HepG2 (cell line): ENCODE measurements around the gene PRKN. TPM values are rescaled to one million over a fixed set of nuclear protein-coding genes. Genes with fewer than 3 reads are reported as not detected.

Source experiments
- ATF7-NPFF ChIP-seq: sonication (generic); formaldehyde crosslinking; IDR thresholded peaks from 2 replicates; pipeline ENCODE4 v1.8.1; 2023; ENCODE audit warnings: mild to moderate bottlenecking, low read depth, missing genetic modification reagents, moderate library complexity
- CBX5 ChIP-seq: sonication (generic); formaldehyde crosslinking; IDR thresholded peaks from 2 replicates; pipeline ENCODE4 v1.4.0; 2020; ENCODE audit warnings: missing genetic modification reagents, borderline replicate concordance
- CTCF ChIP-seq: sonication (generic); formaldehyde crosslinking; IDR thresholded peaks from 2 replicates; pipeline ENCODE4 v1.5.0; 2020; ENCODE audit warnings: mild to moderate bottlenecking, missing genetic modification reagents, moderate library complexity
- FOXA3 ChIP-seq: IDR thresholded peaks from 2 replicates; pipeline ENCODE4 v1.6.1; 2016; ENCODE audit warnings: missing genetic modification reagents, missing compliant biosample characterization
- JUN ChIP-seq: sonication (generic); formaldehyde crosslinking; IDR thresholded peaks from 2 replicates; pipeline ENCODE4 v1.4.0; 2020; ENCODE audit warnings: mild to moderate bottlenecking, missing genetic modification reagents
- KIAA2018 ChIP-seq: sonication (generic); formaldehyde crosslinking; IDR thresholded peaks from 2 replicates; pipeline ENCODE4 v1.5.0; 2020; ENCODE audit warnings: mild to moderate bottlenecking, missing genetic modification reagents, borderline replicate concordance
- MAFK ChIP-seq, 2 experiments: IDR thresholded peaks in 1 of 2; conservative IDR thresholded peaks in 1 of 2; 2 replicates each; pipeline ENCODE4 v1.6.1; 2011; ENCODE audit warnings: improper control_type of control experiment in 2 of 2, low read length in 2 of 2
- MYC ChIP-seq: sonication (generic); formaldehyde crosslinking; IDR thresholded peaks from 2 replicates; pipeline ENCODE4 v1.9.0; 2021; ENCODE audit warnings: missing genetic modification reagents, borderline replicate concordance
- SMAD9 ChIP-seq: sonication (generic); formaldehyde crosslinking; IDR thresholded peaks from 2 replicates; pipeline ENCODE4 v1.5.1; 2020; ENCODE audit warnings: mild to moderate bottlenecking, missing genetic modification reagents
- SOX13 ChIP-seq, 3 experiments: fragments of 450-650 bp in 1 of 3; sonication (generic) in 1 of 3; formaldehyde crosslinking in 1 of 3; IDR thresholded peaks in 2 of 3; conservative IDR thresholded peaks in 1 of 3; 2 replicates each; pipeline versions ENCODE4 v1.5.0 to v1.6.1; 2016 to 2020; ENCODE audit warnings: antibody characterized with exemption in 1 of 3, mild to moderate bottlenecking in 1 of 3, missing compliant biosample characterization in 1 of 3, missing genetic modification reagents in 1 of 3, moderate library complexity in 1 of 3
- ZNF292 ChIP-seq: sonication (generic); formaldehyde crosslinking; IDR thresholded peaks from 2 replicates; pipeline ENCODE4 v1.8.1; 2022; ENCODE audit warnings: mild to moderate bottlenecking, low read depth, missing genetic modification reagents, borderline replicate concordance
- ZNF597 ChIP-seq: sonication (generic); formaldehyde crosslinking; IDR thresholded peaks from 2 replicates; pipeline ENCODE4 v1.5.0; 2020; ENCODE audit warnings: missing genetic modification reagents
- ZNF644 ChIP-seq: IDR thresholded peaks from 2 replicates; pipeline ENCODE4 v1.6.1; 2016; ENCODE audit warnings: low read depth
- ZNF749 ChIP-seq: sonication (generic); formaldehyde crosslinking; IDR thresholded peaks from 2 replicates; pipeline ENCODE4 v1.8.0; 2022; ENCODE audit warnings: mild to moderate bottlenecking, missing genetic modification reagents, moderate library complexity, borderline replicate concordance
- ZNF775 ChIP-seq: sonication (generic); formaldehyde crosslinking; IDR thresholded peaks from 2 replicates; pipeline ENCODE4 v1.4.0; 2020; ENCODE audit warnings: missing genetic modification reagents, mild to moderate bottlenecking, moderate library complexity, borderline replicate concordance
- ZSCAN12 ChIP-seq: sonication (generic); formaldehyde crosslinking; IDR thresholded peaks from 2 replicates; pipeline ENCODE4 v1.9.0; 2021; ENCODE audit warnings: mild to moderate bottlenecking, missing genetic modification reagents
- polyA plus RNA-seq, 8 experiments: library from polyadenylated mRNA; depleted of rRNA in 3 of 8; stranded (reverse) in 7 of 8; unstranded in 1 of 8; fragments of >200 nt; fragmentation: Illumina TruSeq in 4 of 8; extraction: Trizol in 4 of 8; gene quantifications; 2 replicates each; pipeline versions ENCODE4 v1.2.1 to v1.2.3, GENCODE V29; 2011 to 2016; ENCODE audit warnings: low read depth in 4 of 8, missing spikeins in 1 of 8, mixed read lengths in 1 of 8; ENCODE audit not compliant: insufficient read depth in 1 of 8
- total RNA-seq, 5 experiments: library from RNA; depleted of rRNA; stranded (reverse); fragments of >200 nt; fragmentation: Illumina TruSeq; extraction: Trizol; gene quantifications; 2 replicates each; pipeline ENCODE4 v1.2.3, GENCODE V29; 2016; ENCODE audit warnings: low read depth in 1 of 5

PRKN gene
- total and polyA plus RNA-seq, 2 of the 13 experiments (the other 11 are each of a cell fraction or from before 2014, with no cell fraction given), result 0.31 to 0.44 TPM

GRCh38 chr6:161922631-161923119 lies 804.9 kb downstream of the PRKN start (continued):
- peak; percentile 28; the same call in 1 of the 2 replicates for TF ChIP-seq MYC (CRISPR knock-in tag)
- no peak for TF ChIP-seq ZNF775
- TF ChIP-seq CTCF (CRISPR knock-in tag), result peak; percentile 82
- peak; percentile 19 to 35; a peak in 1 of 4 replicates for TF ChIP-seq MAFK (conservative IDR thresholded peaks at IDR 0.05 in 1 of 2, IDR thresholded peaks at IDR 0.05 in 1 of 2; ENCODE audit: low read length in 2 of 2)
- no peak for TF ChIP-seq ZNF597 (CRISPR knock-in tag)
- TF ChIP-seq CBX5 (CRISPR knock-in tag), result 0 out of 2 replicates have a peak, but pooled peaks have one; percentile 50
- TF ChIP-seq ZNF292, result no peak
- TF ChIP-seq JUN, result peak; percentile 53; the same call in 1 of the 2 replicates
- TF ChIP-seq ZSCAN12 (CRISPR knock-in tag), result no peak
- no peak for TF ChIP-seq SMAD9 (CRISPR knock-in tag)
- TF ChIP-seq FOXA3 (CRISPR knock-in tag), result peak; percentile 57; the same call in 1 of the 2 replicates
- TF ChIP-seq ZNF644 (CRISPR knock-in tag), result 0 out of 2 replicates have a peak, but pooled peaks have one; percentile 29
- no peak for TF ChIP-seq ATF7-NPFF (CRISPR knock-in tag)
- TF ChIP-seq ZNF749 (CRISPR knock-in tag), result no peak
- TF ChIP-seq KIAA2018 (CRISPR knock-in tag), result no peak
- TF ChIP-seq SOX13 (IDR thresholded peaks at IDR 0.05), result no peak
- peak in 1 of 2 experiments; percentile 31; a peak in 1 of 4 replicates for TF ChIP-seq SOX13 (CRISPR knock-in tag; conservative IDR thresholded peaks at IDR 0.05 in 1 of 2, IDR thresholded peaks at IDR 0.05 in 1 of 2)
